Endothelial cell of umbilical vein (primary cell): ENCODE data around the gene EP400. TPM values are rescaled to one million over a fixed set of nuclear protein-coding genes. Genes with fewer than 3 reads are reported as not detected.

Experiments
- BruUV-seq: library from RNA; stranded (reverse); fragments of 400-500 nt; replicated peaks from 2 replicates; lab custom pipeline; 2021; lab: Mats Ljungman, UMichigan
- CTCF ChIA-PET: fragments of 300-600, 350-600 bp; sonication (Branson Sonifier 250); formaldehyde crosslinking; loops from one replicate; lab custom pipeline; 2021; ENCODE audit warnings: antibody characterized with exemption, inconsistent platforms; lab: Charles Lee
- POLR2A ChIA-PET: fragments of 300-600, 350-600 bp; sonication (Branson Sonifier 250); formaldehyde crosslinking; loops from one replicate; lab custom pipeline; 2021; ENCODE audit warnings: antibody characterized with exemption, inconsistent platforms; lab: Charles Lee
- DNase-seq: peaks from one replicate; pipeline ENCODE4 v3.0.0-alpha.2; 2011; ENCODE audit warnings: low read depth, low spot score
- FAIRE-seq: peaks from 2 replicates; lab custom pipeline; 2011; peaks lifted over from hg19 to GRCh38; lab: Jason Lieb, UNC
- H2AFZ ChIP-seq: 2 replicates; pipeline ENCODE4 v1.6.0; 2012; ENCODE audit warnings: low read depth, low read length, control low read depth, inconsistent platforms
- H3K27ac ChIP-seq: 2 replicates; pipeline ENCODE4 v1.5.1; 2011; ENCODE audit warnings: low read depth, mild to moderate bottlenecking, control low read depth, low read length, moderate library complexity; ENCODE audit not compliant: insufficient read depth
- H3K27me3 ChIP-seq, 2 experiments: 2 replicates each; pipeline versions ENCODE4 v1.6.0 to v1.6.1; 2011; ENCODE audit warnings: low read length in 2 of 2, mixed read lengths in 1 of 2; ENCODE audit not compliant: control insufficient read depth in 2 of 2, insufficient read depth in 2 of 2
- H3K36me3 ChIP-seq, 2 experiments: 2 replicates in 1 of 2; 3 replicates in 1 of 2; pipeline ENCODE4 v1.5.1; 2011; ENCODE audit warnings: low read length in 2 of 2, mild to moderate bottlenecking in 1 of 2, moderate library complexity in 1 of 2; ENCODE audit not compliant: control insufficient read depth in 2 of 2, insufficient read depth in 2 of 2; ENCODE audit errors: extremely low read depth in 1 of 2
- H3K4me1 ChIP-seq: 3 replicates; pipeline ENCODE4 v1.5.1; 2011; ENCODE audit warnings: mild to moderate bottlenecking, low read length; ENCODE audit not compliant: control insufficient read depth, insufficient read depth; ENCODE audit errors: extremely low read depth
- H3K4me2 ChIP-seq: 2 replicates; pipeline ENCODE4 v1.6.1; 2011; ENCODE audit warnings: low read length, control low read depth, mixed read lengths; ENCODE audit not compliant: insufficient read depth
- H3K4me3 ChIP-seq, 3 experiments: fragments of 200-600 bp in 1 of 3; sonication (generic), shearing (Covaris generic) in 1 of 3; replicated peaks in 1 of 3; 2 replicates each; pipeline ENCODE4 v1.5.1; 2011 to 2016; ENCODE audit warnings: control low read depth in 3 of 3, low read length in 3 of 3, mild to moderate bottlenecking in 2 of 3, inconsistent platforms in 1 of 3, low read depth in 1 of 3, moderate library complexity in 1 of 3; ENCODE audit not compliant: insufficient read depth in 1 of 3
- H3K79me2 ChIP-seq: 2 replicates; pipeline ENCODE4 v1.6.0; 2012; ENCODE audit warnings: low read length, inconsistent platforms; ENCODE audit not compliant: control insufficient read depth, insufficient read depth
- H3K9ac ChIP-seq: replicated peaks from 2 replicates; pipeline ENCODE3; 2011; ENCODE audit warnings: low read length, control low read depth; ENCODE audit not compliant: insufficient read depth; ENCODE audit errors: extremely low read depth
- H3K9me1 ChIP-seq: replicated peaks from 3 replicates; pipeline ENCODE4 v1.6.0; 2011; ENCODE audit warnings: mild to moderate bottlenecking, low read length; ENCODE audit not compliant: control insufficient read depth, insufficient read depth; ENCODE audit errors: extremely low read depth
- H3K9me3 ChIP-seq: replicated peaks from 2 replicates; pipeline ENCODE4 v1.5.1; 2012; ENCODE audit warnings: low read length, inconsistent platforms; ENCODE audit not compliant: control insufficient read depth, insufficient read depth
- H4K20me1 ChIP-seq: replicated peaks from 2 replicates; pipeline ENCODE3; 2011; ENCODE audit warnings: mild to moderate bottlenecking, low read length; ENCODE audit not compliant: control insufficient read depth, insufficient read depth; ENCODE audit errors: extremely low read depth
- EZH2 ChIP-seq: IDR thresholded peaks from 2 replicates; pipeline ENCODE4 v1.6.1; 2012; ENCODE audit warnings: borderline replicate concordance, low read depth, mild to moderate bottlenecking, moderate library complexity, low read length, inconsistent platforms; ENCODE audit not compliant: severe bottlenecking
- GATA2 ChIP-seq: IDR thresholded peaks from 2 replicates; pipeline ENCODE4 v1.7.0; 2011; ENCODE audit warnings: low read depth, mild to moderate bottlenecking, moderate library complexity, mixed read lengths, low read length; ENCODE audit not compliant: insufficient read length, insufficient read depth
- JUN ChIP-seq: IDR thresholded peaks from 2 replicates; pipeline ENCODE4 v1.6.1; 2011; ENCODE audit warnings: borderline replicate concordance, low read depth; ENCODE audit not compliant: insufficient read length, insufficient read depth
- POLR2A ChIP-seq: IDR thresholded peaks from 2 replicates; pipeline ENCODE4 v1.6.1; 2012; ENCODE audit warnings: low read depth, mild to moderate bottlenecking, control low read depth, low read length
- dilution Hi-C: fragments of 300-500 bp; cut with MboI; formaldehyde crosslinking; loops from one replicate; pipeline ENCODE4 v1.15.0; 2019; ENCODE audit warnings: low sequenced_read_pairs; ENCODE audit not compliant: extremely low pct_ligation_motif_present
- intact Hi-C: fragments of 100-400 bp; cut with micrococcal nuclease; formaldehyde crosslinking; loops from one replicate; pipeline ENCODE4 v1.10.0; 2022
- polyA plus RNA-seq, 4 experiments: library from polyadenylated mRNA; depleted of rRNA in 3 of 4; stranded (reverse) in 3 of 4; unstranded in 1 of 4; fragments of >200 nt; gene quantifications; 2 replicates each; pipeline versions ENCODE4 v1.2.1 to v1.2.3, GENCODE V29; 2011 to 2012; ENCODE audit warnings: missing spikeins in 1 of 4
- total RNA-seq: library from RNA; stranded (reverse); gene quantifications from 2 replicates; pipeline ENCODE4 v1.2.3, GENCODE V29; 2021
- TF ChIP-seq, protein P1 (sequence below): IDR thresholded peaks from 2 replicates; pipeline ENCODE4 v1.6.1; 2011; ENCODE audit not compliant: insufficient read depth, insufficient read length

Gene EP400
- total and polyA plus RNA-seq, 2 donors (not counting 3 experiments of a cell fraction or from before 2014, with no cell fraction given) = 9.0 to 57.7 TPM

DNA sequence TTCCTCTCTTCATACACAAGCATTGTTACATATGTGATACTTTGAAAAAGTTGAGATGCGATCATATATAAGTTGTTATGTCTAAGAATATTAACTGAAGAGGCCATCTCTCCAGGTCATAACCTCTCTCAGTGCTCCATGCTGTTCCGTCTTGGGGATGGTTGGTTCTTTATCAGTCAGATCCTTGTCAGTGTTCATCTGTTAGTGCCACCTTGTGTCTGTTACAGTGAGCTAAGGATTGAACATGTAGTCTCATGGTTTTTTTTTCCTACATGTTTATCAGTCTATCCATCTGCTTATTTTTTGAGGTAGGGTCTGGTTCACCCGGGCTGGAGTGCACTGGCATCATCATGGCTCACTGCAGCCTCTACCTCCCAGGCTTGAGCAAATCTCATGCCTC, 30.5 kb downstream of the EP400 start:
- dilution Hi-C loops (no loop called here), intact Hi-C loops (no loop called here)
- no TSS peak for BruUV-seq
- Histone ChIP-seq H3K9me1 (no peaks in the 10 kb centered on the region), H4K20me1 (no peaks in the 10 kb centered on the region), H3K4me3 (no peak overlapping the region), H3K9ac (no peak overlapping the region), H3K4me2 (no peak overlapping the region), H3K27me3 (no peaks in the 10 kb centered on the region), H3K9me3 (no peaks in the 10 kb centered on the region), H3K27ac (no peak overlapping the region), H2AFZ (no peak overlapping the region), H3K36me3 (peaks cover 9 to 17% of the 10 kb centered on the region in 2 experiments), H3K4me1 (no peaks in the 10 kb centered on the region), H3K79me2 (peaks cover 22% of the 10 kb centered on the region)
- FAIRE-seq (no peak), DNase-seq (no peak)
- CTCF ChIA-PET = interaction anchor here (0.7 to 1.6 kb wide), 5 partner anchors 8 to 144 kb away, joined by 3 to 8 read pairs (median 3); no protein-coding TSS in a partner anchor
- POLR2A ChIA-PET = no interaction called here
- no peak for TF ChIP-seq POLR2A
- TF ChIP-seq, protein P1, sequence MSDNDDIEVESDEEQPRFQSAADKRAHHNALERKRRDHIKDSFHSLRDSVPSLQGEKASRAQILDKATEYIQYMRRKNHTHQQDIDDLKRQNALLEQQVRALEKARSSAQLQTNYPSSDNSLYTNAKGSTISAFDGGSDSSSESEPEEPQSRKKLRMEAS = no peak

GRCh38 chr12:131981388-131981787, 31.6 kb downstream of the EP400 start:
- CTCF ChIA-PET = no interaction called here
- BruUV-seq = TSS peak; percentile 14
- Histone ChIP-seq H3K4me2 (no peak overlapping the region), H3K9me3 (no peaks in the 10 kb centered on the region), H3K36me3 (peaks cover 9 to 19% of the 10 kb centered on the region in 2 experiments), H3K4me3 (no peak overlapping the region), H3K27me3 (no peaks in the 10 kb centered on the region), H2AFZ (no peak overlapping the region), H4K20me1 (no peaks in the 10 kb centered on the region), H3K9ac (no peak overlapping the region), H3K4me1 (no peaks in the 10 kb centered on the region), H3K27ac (no peak overlapping the region), H3K9me1 (no peaks in the 10 kb centered on the region), H3K79me2 (peaks cover 12% of the 10 kb centered on the region)
- POLR2A ChIA-PET = no interaction called here
- no peak for FAIRE-seq
- intact Hi-C loops (no loop called here), dilution Hi-C loops (no loop called here)
- TF ChIP-seq GATA2 (no peak), JUN (no peak), EZH2 (no peak)
- DNase-seq = no peak
